ENCODE measurements around the gene DMRTB1.

GRCh38 chr1:53442299-53442698 is 16.9 kb upstream of the DMRTB1 start:
- TF ChIP-seq EP300 (IDR thresholded peaks at IDR 0.05) (no peak), POLR2A (IDR thresholded peaks at IDR 0.05) (no peak), POLR2AphosphoS5 (IDR thresholded peaks at IDR 0.05) (no peak)
- TF ChIP-seq, protein P1, sequence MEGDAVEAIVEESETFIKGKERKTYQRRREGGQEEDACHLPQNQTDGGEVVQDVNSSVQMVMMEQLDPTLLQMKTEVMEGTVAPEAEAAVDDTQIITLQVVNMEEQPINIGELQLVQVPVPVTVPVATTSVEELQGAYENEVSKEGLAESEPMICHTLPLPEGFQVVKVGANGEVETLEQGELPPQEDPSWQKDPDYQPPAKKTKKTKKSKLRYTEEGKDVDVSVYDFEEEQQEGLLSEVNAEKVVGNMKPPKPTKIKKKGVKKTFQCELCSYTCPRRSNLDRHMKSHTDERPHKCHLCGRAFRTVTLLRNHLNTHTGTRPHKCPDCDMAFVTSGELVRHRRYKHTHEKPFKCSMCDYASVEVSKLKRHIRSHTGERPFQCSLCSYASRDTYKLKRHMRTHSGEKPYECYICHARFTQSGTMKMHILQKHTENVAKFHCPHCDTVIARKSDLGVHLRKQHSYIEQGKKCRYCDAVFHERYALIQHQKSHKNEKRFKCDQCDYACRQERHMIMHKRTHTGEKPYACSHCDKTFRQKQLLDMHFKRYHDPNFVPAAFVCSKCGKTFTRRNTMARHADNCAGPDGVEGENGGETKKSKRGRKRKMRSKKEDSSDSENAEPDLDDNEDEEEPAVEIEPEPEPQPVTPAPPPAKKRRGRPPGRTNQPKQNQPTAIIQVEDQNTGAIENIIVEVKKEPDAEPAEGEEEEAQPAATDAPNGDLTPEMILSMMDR (IDR thresholded peaks at IDR 0.05) = no peak

All from upper lobe of left lung (tissue), 4 donors.